HEK293 (cell line): ENCODE data around the gene TMEM270.

Experiments
- BCL11A ChIP-seq: fragments of 450-650 bp; formaldehyde crosslinking; IDR thresholded peaks from 2 replicates; pipeline ENCODE4 v1.5.1; 2016; ENCODE audit warnings: low read depth, missing biosample characterization, missing genetic modification characterization
- KLF10 ChIP-seq: fragments of 450-650 bp; IDR thresholded peaks from 2 replicates; pipeline ENCODE4 v1.5.1; 2018; ENCODE audit warnings: missing biosample characterization, mild to moderate bottlenecking, missing genetic modification characterization
- KLF9 ChIP-seq: fragments of 450-650 bp; formaldehyde crosslinking; IDR thresholded peaks from 2 replicates; pipeline ENCODE4 v1.5.1; 2016; ENCODE audit warnings: missing biosample characterization, missing genetic modification characterization, low read depth
- PATZ1 ChIP-seq: fragments of 450-650 bp; formaldehyde crosslinking; IDR thresholded peaks from 2 replicates; pipeline ENCODE4 v1.5.1; 2016; ENCODE audit warnings: missing biosample characterization, missing genetic modification characterization
- SP3 ChIP-seq: fragments of 450-650 bp; formaldehyde crosslinking; IDR thresholded peaks from 2 replicates; pipeline ENCODE4 v1.5.1; 2016; ENCODE audit warnings: missing biosample characterization, missing genetic modification characterization
- ZNF121 ChIP-seq: fragments of 450-650 bp; formaldehyde crosslinking; IDR thresholded peaks from 2 replicates; pipeline ENCODE4 v1.5.1; 2016; ENCODE audit warnings: missing biosample characterization, missing genetic modification characterization
- ZNF157 ChIP-seq: fragments of 450-650 bp; formaldehyde crosslinking; IDR thresholded peaks from 2 replicates; pipeline ENCODE4 v1.5.1; 2016; ENCODE audit warnings: missing biosample characterization, missing genetic modification characterization
- ZNF280D ChIP-seq: fragments of 450-650 bp; formaldehyde crosslinking; IDR thresholded peaks from 2 replicates; pipeline ENCODE4 v1.5.1; 2016; ENCODE audit warnings: missing biosample characterization, missing genetic modification characterization
- ZNF391 ChIP-seq: fragments of 450-650 bp; formaldehyde crosslinking; IDR thresholded peaks from 2 replicates; pipeline ENCODE4 v1.5.1; 2016; ENCODE audit warnings: low read depth, missing biosample characterization, missing genetic modification characterization, borderline replicate concordance
- ZNF488 ChIP-seq: fragments of 450-650 bp; formaldehyde crosslinking; IDR thresholded peaks from 2 replicates; pipeline ENCODE4 v1.5.1; 2016; ENCODE audit warnings: missing biosample characterization, missing genetic modification characterization
- ZNF510 ChIP-seq: fragments of 450-650 bp; formaldehyde crosslinking; IDR thresholded peaks from 2 replicates; pipeline ENCODE4 v1.5.1; 2018; ENCODE audit warnings: mild to moderate bottlenecking, missing genetic modification characterization, missing biosample characterization; ENCODE audit not compliant: insufficient replicate concordance
- ZNF558 ChIP-seq: fragments of 450-650 bp; formaldehyde crosslinking; IDR thresholded peaks from 2 replicates; pipeline ENCODE4 v1.5.1; 2016; ENCODE audit warnings: missing biosample characterization, missing genetic modification characterization
- ZNF560 ChIP-seq: fragments of 450-650 bp; formaldehyde crosslinking; IDR thresholded peaks from 2 replicates; pipeline ENCODE4 v1.5.1; 2017; ENCODE audit warnings: missing biosample characterization, missing genetic modification characterization, borderline replicate concordance
- ZNF600 ChIP-seq: fragments of 450-650 bp; formaldehyde crosslinking; IDR thresholded peaks from 2 replicates; pipeline ENCODE4 v1.5.1; 2016; ENCODE audit warnings: missing biosample characterization, missing genetic modification characterization
- ZNF621 ChIP-seq: fragments of 450-650 bp; formaldehyde crosslinking; IDR thresholded peaks from 2 replicates; pipeline ENCODE4 v1.5.1; 2017; ENCODE audit warnings: missing biosample characterization, missing genetic modification characterization
- ZNF624 ChIP-seq: fragments of 450-650 bp; formaldehyde crosslinking; IDR thresholded peaks from 2 replicates; pipeline ENCODE4 v1.5.1; 2017; ENCODE audit warnings: missing biosample characterization, missing genetic modification characterization
- ZNF701 ChIP-seq: fragments of 450-650 bp; formaldehyde crosslinking; IDR thresholded peaks from 2 replicates; pipeline ENCODE4 v1.5.1; 2016; ENCODE audit warnings: missing biosample characterization, missing genetic modification characterization
- ZNF747 ChIP-seq: fragments of 450-650 bp; formaldehyde crosslinking; IDR thresholded peaks from 2 replicates; pipeline ENCODE4 v1.5.1; 2016; ENCODE audit warnings: missing biosample characterization, missing genetic modification characterization
- ZNF785 ChIP-seq: fragments of 450-650 bp; formaldehyde crosslinking; IDR thresholded peaks from 2 replicates; pipeline ENCODE4 v1.5.1; 2016; ENCODE audit warnings: missing biosample characterization, missing genetic modification characterization
- ZNF791 ChIP-seq: fragments of 450-650 bp; formaldehyde crosslinking; IDR thresholded peaks from 2 replicates; pipeline ENCODE4 v1.5.1; 2016; ENCODE audit warnings: missing biosample characterization, missing genetic modification characterization
- ZNF830 ChIP-seq: fragments of 450-650 bp; IDR thresholded peaks from 2 replicates; pipeline ENCODE4 v1.5.0; 2018; ENCODE audit warnings: missing biosample characterization, missing genetic modification characterization, low read depth, mild to moderate bottlenecking, moderate library complexity
- ZSCAN16 ChIP-seq: fragments of 450-650 bp; formaldehyde crosslinking; IDR thresholded peaks from 2 replicates; pipeline ENCODE4 v1.5.1; 2016; ENCODE audit warnings: missing biosample characterization, missing genetic modification characterization
- TF ChIP-seq, protein P1 (sequence below): fragments of 450-650 bp; formaldehyde crosslinking; IDR thresholded peaks from 2 replicates; pipeline ENCODE4 v1.5.1; 2016; ENCODE audit warnings: missing biosample characterization, missing genetic modification characterization, borderline replicate concordance
- TF ChIP-seq, protein P2 (sequence below): fragments of 450-650 bp; formaldehyde crosslinking; IDR thresholded peaks from 2 replicates; pipeline ENCODE4 v1.5.1; 2016; ENCODE audit warnings: missing biosample characterization, missing genetic modification characterization
- TF ChIP-seq, protein P3 (sequence below): fragments of 450-650 bp; formaldehyde crosslinking; IDR thresholded peaks from 2 replicates; pipeline ENCODE4 v1.5.1; 2016; ENCODE audit warnings: missing biosample characterization, missing genetic modification characterization

Gene TMEM270

DNA sequence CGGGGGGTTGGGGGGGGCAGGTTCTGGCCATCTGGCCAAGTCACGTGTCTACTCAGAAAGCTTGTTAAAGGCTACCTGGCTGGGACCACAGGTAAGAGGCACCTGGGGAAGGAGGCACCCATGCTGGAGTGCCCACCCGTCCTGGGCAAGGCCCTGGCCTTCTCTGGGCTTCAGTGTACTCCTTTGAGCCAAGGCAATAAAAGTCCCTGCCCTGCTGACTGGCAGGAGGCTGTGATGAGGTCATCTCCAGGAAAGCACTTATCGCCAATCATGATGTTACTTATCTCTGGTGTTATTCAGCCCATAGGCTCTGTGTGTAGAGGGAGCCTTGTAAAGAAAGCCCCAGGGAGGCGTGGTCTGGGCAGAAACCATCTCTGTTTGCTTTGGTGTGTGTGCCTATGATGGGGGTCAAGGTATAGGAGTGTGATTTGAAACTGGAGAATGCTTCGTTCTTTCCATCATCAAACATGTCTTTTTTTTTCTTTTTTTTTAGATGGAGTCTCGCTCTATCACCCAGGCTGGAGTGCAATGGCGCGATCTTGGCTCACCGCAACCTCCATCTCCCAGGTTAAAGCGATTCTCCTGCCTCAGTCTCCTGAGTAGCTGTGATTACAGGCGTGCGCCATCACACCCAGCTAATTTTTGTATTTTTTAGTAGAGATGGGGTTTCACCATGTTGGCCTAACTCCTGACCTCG lies 32.7 kb upstream of the TMEM270 start (continued):
- TF ChIP-seq ZNF280D (tag by site-specific recombination) (no peak), ZNF830 (tag by site-specific recombination) (no peak), ZNF391 (tag by site-specific recombination) (no peak), ZNF600 (tag by site-specific recombination) (no peak), ZNF560 (tag by site-specific recombination) (no peak), ZNF621 (tag by site-specific recombination) (no peak), SP3 (0 out of 2 replicates have a peak, but pooled peaks have one; percentile 29), ZNF510 (tag by site-specific recombination) (no peak), ZNF701 (tag by site-specific recombination) (no peak), ZNF558 (tag by site-specific recombination) (no peak), ZNF157 (tag by site-specific recombination) (no peak), ZNF488 (no peak), KLF9 (peak; percentile 82), ZNF624 (tag by site-specific recombination) (no peak), ZSCAN16 (no peak), ZNF785 (no peak), BCL11A (tag by site-specific recombination) (peak; percentile 56; the same call in 1 of the 2 replicates), ZNF747 (tag by site-specific recombination) (no peak), ZNF791 (tag by site-specific recombination) (no peak), KLF10 (tag by site-specific recombination) (peak; percentile 51; the same call in 1 of the 2 replicates), ZNF121 (tag by site-specific recombination) (no peak), PATZ1 (tag by site-specific recombination) (no peak; the same call in 1 of the 2 replicates)
- TF ChIP-seq, protein P1, sequence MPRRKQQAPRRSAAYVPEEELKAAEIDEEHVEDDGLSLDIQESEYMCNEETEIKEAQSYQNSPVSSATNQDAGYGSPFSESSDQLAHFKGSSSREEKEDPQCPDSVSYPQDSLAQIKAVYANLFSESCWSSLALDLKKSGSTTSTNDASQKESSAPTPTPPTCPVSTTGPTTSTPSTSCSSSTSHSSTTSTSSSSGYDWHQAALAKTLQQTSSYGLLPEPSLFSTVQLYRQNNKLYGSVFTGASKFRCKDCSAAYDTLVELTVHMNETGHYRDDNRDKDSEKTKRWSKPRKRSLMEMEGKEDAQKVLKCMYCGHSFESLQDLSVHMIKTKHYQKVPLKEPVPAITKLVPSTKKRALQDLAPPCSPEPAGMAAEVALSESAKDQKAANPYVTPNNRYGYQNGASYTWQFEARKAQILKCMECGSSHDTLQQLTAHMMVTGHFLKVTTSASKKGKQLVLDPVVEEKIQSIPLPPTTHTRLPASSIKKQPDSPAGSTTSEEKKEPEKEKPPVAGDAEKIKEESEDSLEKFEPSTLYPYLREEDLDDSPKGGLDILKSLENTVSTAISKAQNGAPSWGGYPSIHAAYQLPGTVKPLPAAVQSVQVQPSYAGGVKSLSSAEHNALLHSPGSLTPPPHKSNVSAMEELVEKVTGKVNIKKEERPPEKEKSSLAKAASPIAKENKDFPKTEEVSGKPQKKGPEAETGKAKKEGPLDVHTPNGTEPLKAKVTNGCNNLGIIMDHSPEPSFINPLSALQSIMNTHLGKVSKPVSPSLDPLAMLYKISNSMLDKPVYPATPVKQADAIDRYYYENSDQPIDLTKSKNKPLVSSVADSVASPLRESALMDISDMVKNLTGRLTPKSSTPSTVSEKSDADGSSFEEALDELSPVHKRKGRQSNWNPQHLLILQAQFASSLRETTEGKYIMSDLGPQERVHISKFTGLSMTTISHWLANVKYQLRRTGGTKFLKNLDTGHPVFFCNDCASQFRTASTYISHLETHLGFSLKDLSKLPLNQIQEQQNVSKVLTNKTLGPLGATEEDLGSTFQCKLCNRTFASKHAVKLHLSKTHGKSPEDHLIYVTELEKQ: peak; percentile 74
- TF ChIP-seq, protein P2, sequence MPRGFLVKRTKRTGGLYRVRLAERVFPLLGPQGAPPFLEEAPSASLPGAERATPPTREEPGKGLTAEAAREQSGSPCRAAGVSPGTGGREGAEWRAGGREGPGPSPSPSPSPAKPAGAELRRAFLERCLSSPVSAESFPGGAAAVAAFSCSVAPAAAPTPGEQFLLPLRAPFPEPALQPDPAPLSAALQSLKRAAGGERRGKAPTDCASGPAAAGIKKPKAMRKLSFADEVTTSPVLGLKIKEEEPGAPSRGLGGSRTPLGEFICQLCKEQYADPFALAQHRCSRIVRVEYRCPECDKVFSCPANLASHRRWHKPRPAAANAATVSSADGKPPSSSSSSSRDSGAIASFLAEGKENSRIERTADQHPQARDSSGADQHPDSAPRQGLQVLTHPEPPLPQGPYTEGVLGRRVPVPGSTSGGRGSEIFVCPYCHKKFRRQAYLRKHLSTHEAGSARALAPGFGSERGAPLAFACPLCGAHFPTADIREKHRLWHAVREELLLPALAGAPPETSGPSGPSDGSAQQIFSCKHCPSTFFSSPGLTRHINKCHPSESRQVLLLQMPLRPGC: peak; percentile 82
- TF ChIP-seq, protein P3, sequence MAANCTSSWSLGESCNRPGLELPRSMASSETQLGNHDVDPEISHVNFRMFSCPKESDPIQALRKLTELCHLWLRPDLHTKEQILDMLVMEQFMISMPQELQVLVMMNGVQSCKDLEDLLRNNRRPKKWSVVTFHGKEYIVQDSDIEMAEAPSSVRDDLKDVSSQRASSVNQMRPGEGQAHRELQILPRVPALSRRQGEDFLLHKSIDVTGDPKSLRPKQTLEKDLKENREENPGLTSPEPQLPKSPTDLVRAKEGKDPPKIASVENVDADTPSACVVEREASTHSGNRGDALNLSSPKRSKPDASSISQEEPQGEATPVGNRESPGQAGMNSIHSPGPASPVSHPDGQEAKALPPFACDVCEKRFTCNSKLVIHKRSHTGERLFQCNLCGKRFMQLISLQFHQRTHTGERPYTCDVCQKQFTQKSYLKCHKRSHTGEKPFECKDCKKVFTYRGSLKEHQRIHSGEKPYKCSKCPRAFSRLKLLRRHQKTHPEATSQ (tag by site-specific recombination): no peak
